CD4-positive, alpha-beta T cell treated with Interleukin-21 for 1 hour (primary cell): ENCODE data around the gene SLC27A2.

Experiments
- DNase-seq: peaks from one replicate; pipeline ENCODE4 v3.0.0-alpha.2; 2020

The SLC27A2 gene

GRCh38 chr15:50192926-50193620, 11.1 kb downstream of the SLC27A2 start:
- no peak for DNase-seq

DNA sequence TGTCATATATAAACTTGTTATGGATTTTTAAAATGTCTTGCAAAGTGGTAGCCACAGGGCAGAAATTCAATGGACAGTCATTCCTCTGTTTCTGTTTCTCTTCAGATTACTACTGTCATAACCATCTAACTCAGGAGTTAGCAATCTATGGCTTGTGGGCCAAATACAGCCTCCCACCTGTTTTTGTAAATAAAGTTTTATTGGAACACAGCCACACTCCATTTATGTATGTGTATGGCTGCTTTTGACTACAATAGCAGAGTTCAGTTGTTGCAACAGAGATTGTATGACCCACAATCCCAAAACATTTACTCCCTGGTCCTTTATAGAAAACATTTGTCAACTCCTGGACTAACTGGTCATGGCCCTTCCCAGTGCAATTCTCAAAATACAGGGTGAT, 20.0 kb downstream of the SLC27A2 start:
- no peak for DNase-seq

GRCh38 chr15:50206020-50206419, 24.0 kb downstream of the SLC27A2 start:
- DNase-seq = no peak

GRCh38 chr15:50209809-50210208, 27.8 kb downstream of the SLC27A2 start:
- no peak for DNase-seq

GRCh38 chr15:50210462-50211157, 28.6 kb downstream of the SLC27A2 start:
- no peak for DNase-seq

GRCh38 chr15:50218291-50218690, 36.3 kb downstream of the SLC27A2 start:
- no peak for DNase-seq

GRCh38 chr15:50218691-50219090, 36.7 kb downstream of the SLC27A2 start:
- no peak for DNase-seq

- DNase-seq = no peak
Measured at GRCh38 chr15:50219820-50220219, 37.8 kb downstream of the SLC27A2 start.

GRCh38 chr15:50222181-50222580, 40.2 kb downstream of the SLC27A2 start:
- no peak for DNase-seq

GRCh38 chr15:50224606-50225005, 42.6 kb downstream of the SLC27A2 start:
- no peak for DNase-seq

- DNase-seq = no peak
Measured at GRCh38 chr15:50225057-50225456, 43.1 kb downstream of the SLC27A2 start.

DNA sequence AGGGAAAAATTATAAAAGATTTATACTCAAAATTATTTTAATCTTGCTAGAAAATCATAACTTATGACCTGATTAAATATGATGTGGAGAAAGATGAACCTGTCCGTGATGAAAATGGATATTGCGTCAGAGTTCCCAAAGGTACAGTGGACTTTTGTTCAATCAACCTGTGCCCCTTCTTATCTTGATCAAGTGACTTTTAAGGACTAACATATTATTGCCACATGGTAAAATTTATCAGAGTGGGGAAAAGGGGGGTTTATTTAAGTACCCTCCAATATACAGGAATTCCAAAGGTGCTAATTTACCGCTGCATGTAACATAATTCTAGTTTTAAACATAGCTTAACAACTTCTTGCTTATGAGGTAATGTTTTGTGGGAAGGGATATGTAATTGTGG, 43.9 kb downstream of the SLC27A2 start:
- no peak for DNase-seq

- DNase-seq = no peak
Measured at GRCh38 chr15:50227076-50227475, 45.1 kb downstream of the SLC27A2 start.

- DNase-seq = no peak
Measured at GRCh38 chr15:50228866-50229265, 46.9 kb downstream of the SLC27A2 start.

DNA sequence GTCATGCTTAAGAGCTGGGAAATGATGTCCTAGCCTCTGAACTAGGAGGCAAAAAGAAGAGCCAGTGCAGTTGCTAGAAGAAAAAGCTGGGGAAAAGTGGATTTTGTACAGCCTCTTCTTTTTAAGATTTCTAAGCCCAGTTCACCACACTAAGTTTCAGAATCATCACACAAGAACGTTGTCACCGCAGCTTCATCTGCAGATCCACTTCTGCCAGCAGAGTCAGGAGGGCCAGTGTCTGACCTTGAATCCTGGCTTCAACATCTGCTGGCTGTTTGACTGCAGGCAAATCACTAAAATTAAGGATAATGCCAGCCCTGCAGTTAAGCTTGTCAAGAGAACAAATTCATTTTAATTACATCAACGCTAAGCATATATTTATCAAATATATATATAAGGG, 47.3 kb downstream of the SLC27A2 start:
- DNase-seq = no peak

- no peak for DNase-seq
Measured at GRCh38 chr15:50231761-50232160, 49.8 kb downstream of the SLC27A2 start.

DNA sequence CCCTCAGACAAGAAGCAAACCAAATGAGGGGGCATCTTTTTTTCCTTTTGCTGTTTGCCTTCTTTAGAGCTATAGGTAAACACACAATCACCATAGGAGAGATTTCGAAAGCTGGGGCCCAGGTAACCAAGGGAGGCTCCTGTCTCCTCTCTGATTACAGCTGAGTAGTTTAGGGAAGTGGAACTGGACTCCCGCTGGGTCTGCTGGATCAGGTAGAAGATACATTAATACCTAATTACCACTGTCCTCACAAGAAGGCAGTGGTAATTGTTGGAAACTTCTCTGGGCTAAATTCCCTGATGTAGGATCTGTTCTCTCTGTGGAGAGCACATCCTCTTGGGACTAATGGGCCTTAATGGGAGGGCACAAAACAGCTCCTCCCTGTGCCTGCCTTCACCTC, 50.8 kb downstream of the SLC27A2 start:
- no peak for DNase-seq

DNA sequence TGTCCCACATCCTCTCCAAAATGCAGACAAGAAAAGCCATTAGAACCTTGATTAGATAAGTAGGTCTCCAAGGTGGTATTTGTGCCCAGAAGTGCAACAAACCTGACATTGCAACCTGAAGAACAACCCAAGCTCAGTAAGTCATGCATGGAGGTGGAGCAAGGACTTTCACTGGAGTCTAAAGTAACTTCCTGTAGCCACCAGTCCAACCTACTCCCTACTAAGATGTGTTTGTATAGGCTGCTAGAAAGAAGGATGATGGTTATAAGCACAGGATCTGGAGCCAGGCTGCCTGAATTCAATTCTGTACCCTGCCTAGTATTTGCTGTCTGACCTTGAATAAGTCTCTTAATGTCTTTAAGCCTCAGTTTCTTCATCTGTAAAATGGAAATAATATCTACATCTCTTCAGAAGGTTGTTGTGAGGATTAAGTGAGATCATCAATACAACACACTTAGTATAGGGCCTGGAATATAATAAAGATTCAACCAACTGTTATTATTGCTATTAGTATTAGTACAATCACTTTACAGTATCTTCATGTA, 51.3 kb downstream of the SLC27A2 start:
- no peak for DNase-seq

GRCh38 chr15:50234764-50235163, 52.8 kb downstream of the SLC27A2 start:
- DNase-seq = no peak

GRCh38 chr15:50235794-50236193, 53.8 kb downstream of the SLC27A2 start:
- no peak for DNase-seq

DNA sequence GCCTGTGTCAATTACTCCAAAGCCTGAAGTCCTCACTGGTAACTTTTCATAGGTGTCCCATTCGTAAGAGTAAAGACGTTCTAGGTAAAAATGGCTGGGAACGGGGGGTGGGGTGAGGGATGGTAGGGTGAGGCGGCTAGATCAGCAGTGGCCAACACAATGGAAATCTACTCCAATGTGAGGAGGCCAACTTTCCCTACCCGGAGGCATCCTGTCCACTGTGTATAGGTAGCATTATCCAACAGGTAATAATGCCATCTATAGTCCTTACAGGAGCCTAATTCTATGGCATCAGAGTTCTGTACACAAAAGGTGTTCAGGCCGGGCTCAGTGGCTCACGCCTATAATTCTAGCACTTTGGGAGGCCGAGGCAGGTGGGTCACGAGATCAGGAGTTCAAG, 54.4 kb downstream of the SLC27A2 start:
- DNase-seq = no peak

DNA sequence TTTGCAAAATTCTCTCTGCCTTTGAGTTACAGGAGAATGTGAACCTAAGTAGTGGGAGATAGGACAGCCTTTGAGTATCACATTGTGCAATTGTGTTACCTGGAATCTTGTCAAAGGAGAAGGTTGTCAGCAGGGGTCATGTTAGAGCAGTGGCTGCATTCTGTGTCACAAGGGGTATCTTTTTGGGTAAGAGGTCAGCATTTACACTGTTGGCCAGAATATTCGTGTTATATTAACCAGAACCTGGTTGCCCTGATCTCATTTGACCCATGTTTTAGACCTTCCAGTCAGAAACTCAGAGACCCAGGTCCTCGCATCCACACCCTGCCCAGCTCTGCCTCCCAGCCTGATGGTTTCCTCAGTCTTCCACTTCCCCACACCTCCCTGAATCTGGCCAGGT, 56.3 kb downstream of the SLC27A2 start:
- no peak for DNase-seq

GRCh38 chr15:50241684-50242450, 59.9 kb downstream of the SLC27A2 start:
- no peak for DNase-seq

DNA sequence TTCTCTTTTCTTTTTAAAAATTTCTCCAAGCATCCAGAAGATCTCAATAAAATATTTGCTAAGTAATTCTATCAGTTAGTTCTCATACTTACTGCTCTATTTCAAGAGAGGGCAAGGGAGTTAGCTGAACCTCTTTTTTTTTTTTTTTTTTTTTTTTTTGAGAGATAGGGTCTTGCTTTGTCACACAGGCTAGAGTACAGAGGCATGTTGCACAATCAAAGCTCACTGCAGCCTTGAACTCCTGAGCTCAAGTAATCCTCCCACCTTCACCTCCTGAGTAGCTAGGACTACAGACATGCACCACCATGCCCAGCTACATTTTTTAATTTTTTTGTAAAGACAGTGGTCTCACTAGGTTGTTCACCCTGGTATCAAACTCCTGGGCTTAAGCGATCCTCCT, 62.2 kb downstream of the SLC27A2 start:
- DNase-seq = no peak
